ENCODE measurements around the gene CHSY1.

The CHSY1 gene

DNA sequence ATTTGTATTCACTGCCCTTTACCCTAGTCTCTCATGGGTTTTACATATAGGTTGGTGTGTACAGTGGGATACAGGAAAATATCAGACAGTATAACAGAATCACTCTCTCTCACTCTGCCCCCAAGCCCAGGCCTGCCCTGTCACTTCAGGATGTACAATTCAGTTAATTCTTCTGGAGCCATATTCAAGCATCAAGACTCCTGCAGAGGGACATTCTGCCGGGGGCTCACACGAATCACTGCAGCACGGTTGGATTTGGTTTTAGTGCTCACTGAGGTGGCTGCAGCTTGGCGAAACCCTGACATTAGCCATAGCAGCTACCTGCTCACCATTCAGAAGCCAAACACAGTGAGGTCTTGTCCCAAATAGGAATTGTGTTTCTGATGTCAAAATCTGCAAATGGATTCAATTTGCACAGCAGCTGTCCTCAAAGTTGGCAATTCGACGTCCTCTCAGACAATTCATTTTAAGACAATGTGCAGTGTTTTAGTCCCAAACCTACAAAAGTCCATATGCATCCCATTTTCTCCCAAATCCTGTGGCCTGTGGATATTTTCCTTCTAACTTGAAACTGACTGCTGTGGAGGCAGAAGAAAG is 82.9 kb downstream of the CHSY1 start:
- no peak for DNase-seq

- no peak for DNase-seq
Observed at GRCh38 chr15:101168463-101168824, 83.4 kb downstream of the CHSY1 start.

- peak; percentile 26 to 32 for DNase-seq
Observed at GRCh38 chr15:101167753-101168462, 83.9 kb downstream of the CHSY1 start.

DNA sequence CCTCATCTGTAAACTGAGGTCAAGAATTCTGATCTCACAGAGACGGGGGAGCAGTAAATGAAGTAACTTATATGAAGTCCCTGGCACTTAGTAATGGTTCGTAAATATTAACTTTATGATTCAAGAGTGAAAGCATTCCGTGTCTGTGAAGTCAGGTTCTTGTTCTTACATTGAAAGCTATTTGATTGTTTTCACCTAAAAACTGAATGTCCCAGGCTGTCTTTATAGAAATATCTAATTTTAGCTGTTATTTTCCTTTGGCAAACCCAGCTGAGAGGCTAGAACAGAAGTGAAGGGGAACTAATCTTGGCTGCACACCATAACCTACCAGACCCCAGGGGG is 84.5 kb downstream of the CHSY1 start:
- no peak for DNase-seq

DNA sequence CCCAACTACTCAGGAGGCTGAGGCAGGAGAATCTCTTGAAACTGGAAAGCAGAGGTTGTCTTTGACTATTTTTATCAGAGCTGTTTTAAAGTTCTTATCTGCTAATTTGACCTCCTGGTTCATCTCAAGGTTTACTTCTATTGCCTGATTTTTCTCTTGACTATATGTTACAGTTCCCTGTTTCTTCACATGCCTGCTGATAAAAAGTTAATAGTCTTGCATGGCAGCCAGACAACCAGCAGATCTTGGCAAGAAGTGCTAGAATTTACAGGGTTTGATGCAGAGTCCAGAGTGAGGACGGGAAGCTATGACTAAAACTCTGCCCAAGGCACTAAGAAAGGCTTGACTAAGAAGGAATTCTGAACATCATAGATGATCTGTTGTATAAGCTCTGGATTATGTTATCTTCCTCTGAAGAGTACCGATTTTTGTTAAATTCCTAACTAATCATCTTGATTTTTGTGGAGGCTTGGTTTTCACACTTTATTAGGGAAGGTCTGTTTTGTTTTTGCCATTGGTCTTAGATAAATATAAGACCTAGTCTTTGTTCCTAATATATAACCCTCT is 85.9 kb downstream of the CHSY1 start:
- no peak for DNase-seq

DNA sequence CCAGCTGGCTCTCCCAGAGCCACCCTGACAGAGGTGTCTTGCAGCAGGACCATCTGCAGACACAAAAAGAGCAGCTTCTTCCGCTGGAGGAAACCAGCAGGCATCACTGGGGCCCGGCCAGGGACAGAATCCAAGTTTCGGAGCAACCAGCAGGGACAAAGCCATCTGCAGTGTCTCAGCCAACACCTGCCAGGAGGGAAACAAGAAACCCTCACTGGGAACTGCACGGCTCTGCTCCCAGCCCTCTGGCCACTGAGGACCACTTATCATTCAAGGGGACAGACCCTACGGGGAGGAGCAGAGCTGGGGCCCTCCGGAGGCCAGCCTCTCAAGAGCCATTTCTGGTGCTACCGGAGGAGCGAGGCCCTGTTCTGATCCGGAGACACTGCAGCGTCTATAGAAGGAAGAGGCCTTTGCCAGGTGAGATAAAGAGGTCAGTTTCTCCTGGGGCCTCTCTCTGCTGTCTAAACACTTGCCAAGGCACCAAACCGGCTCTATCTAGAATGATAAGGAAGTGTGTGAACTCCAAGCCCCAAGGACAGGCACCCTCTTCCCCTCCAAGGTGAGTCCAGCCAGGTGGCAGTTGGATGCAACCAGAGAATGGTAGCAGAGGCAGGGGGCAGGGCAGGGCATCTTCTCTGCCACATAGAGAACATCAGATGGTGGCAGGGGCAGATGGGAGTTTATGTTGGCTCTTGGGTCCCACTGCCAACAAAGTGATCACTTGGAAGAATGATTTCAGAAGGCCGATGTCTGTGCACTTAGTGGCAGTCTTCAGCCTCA is 89.0 kb downstream of the CHSY1 start:
- no peak for DNase-seq

DNA sequence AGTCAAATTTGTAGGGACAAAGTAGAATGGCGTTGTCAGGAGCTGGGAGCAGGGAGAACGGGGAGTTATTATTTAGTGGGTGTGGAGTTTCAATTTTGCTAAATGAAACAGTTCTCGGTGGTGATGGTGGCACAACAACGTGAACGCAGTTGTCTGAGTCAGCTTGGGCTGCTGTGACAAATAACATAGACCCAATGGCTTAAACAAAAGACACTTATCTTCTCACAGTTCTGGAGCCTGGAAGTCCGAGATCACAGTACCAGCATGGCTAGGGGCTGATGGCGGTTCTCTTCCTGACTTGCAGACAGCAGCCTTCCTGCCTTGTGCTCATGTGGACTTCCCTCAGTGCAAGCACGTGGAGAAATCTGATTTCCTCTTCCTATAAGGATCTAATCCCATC is 90.2 kb downstream of the CHSY1 start:
- DNase-seq = no peak

GRCh38 chr15:101159936-101160815 is 91.7 kb downstream of the CHSY1 start:
- no peak for DNase-seq

DNA sequence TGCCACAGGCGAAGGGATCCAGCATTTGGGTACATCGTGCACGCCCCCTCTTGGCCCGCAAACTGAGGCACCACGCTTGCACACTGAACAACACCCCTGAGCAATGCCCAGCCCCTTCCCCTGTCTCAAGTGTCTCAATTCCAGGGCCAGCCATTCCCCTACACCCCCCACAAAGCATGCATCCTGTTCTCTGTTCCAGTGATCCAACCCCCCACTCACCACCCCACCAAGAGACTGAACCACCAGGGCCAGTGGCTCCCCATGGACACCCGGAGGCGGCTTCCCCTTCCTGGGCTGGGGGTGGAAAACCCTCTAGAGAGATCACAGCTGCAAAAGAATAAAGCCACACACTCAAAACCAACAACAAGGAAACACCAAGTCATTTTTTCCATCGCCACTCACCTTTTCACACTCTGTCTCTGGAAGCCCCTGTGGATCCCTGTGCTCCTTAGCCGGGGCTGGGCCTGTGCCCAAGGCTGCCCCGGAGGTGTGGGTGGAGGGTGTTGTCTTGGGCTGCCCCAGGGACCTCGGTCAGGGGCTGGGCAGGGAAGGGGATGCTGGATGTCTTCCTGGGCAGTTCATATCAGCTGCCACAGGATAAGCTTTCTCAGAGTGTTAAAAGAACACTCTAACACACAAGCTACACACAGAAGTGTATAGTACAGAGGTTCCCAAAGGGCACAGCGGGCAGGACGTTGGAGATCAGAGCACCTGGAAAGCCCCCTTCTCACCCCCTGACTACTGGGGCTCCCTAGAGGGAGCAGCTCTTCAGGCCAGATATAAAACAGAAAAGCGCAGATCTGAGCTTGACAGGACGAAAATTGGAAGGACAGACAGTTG is 92.5 kb downstream of the CHSY1 start:
- DNase-seq = no peak

GRCh38 chr15:101158166-101159095 is 93.4 kb downstream of the CHSY1 start:
- no peak for DNase-seq

DNA sequence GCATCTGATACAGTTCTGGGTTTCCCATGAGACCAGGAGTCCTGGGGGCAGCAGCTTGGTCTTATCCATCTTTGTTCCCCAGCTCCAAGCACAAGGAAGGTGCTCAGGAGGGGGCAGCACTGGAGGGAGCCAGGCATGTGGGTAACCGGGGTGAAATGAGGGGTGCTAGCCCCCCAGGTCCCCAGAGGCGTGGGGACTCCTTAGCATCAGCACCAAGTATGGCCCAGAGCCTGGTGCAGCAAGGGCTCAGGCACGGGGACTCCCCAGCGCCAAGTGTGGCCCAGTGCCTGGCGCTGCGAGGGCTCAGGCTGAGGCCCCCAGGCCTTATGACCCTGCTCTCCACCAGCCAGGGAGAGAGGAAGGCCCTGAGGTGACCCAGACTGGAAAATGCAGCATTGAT is 94.1 kb downstream of the CHSY1 start:
- DNase-seq = no peak

DNA sequence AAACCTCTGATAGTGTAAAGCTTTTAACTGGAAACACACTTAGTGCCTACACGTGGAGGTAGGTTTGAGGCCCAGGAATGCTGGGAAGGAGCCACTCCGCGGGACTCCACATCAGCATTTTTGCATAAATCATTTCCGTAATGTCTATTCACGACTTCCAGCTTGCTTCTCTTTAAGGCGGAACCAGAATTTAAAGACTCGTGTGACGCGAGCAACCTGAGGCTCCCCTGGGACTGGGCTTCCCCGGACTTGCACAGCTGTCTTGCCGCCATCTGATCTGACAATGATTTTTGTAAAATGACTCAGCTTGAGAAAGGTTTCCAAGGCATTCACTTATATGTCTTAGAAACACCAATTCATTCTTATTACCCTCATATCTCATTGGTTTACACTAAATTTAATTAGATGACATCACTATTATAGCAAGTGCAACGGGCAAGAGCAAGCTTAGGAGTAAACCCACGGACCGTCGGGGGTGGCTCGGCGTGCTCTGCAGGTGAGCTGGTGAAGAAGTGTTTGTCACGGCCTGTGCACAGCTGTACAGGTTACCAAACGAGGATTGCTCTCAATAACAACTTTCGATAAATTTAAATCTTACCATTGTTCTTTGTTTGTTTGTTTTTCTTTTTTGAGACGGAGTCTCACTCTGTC is 95.2 kb downstream of the CHSY1 start:
- DNase-seq = peak in 1 of 2 donors; percentile 58

DNA sequence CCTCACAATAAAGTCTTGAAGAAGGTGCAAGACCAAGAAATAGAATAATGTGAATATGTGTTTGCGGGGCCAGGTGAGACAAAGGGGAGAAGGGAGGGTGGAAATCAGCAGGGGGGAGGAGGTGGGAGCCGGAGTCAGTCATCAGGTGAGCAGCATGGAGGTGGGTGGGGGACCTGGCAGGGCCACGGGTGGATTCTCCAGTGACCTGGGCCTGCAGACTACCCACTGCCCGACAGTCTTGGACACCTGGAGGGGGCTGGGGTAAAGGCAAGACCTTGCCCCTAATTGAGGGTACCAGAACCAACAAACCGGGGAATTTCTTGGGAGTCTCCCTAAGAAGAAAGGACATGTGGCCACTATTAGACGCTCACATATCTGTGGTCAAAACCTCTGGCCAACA is 95.8 kb downstream of the CHSY1 start:
- no peak for DNase-seq

DNA sequence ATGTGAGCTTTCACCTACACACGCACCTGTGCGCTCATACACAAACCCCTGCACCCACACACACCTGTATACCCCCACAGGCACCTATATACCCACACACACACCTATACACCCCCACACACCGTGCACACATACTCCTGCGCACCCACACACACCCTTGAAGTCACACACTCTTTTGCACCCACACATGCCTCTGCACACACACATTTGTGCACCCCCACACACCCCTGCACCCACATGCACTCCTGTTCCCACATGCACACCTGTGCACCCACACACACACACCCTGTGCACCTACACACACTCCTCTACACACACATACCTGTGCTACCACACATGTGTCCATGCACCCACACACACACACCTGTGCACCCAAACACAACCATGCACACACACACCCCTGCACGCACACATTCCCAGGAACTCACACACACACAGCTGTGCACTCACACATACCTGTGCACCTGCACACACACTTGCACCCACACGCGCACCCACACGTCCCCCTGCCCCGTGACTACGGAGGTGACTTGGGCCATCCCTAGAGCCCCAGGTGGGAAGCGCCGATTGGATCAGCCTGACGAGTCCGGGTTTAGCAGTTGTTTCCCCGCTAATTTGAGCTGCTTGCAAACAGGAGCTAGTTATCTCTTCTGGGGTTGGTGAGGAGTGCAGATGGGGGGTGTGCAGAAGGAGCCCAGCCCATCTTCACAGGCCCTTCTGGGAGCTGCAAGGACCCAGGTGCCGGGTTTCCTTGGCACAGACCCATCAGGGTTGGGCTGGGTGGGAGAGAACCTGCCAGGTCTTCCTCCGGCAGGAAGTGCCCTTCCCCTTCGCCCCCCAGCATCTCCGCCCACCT is 97.8 kb downstream of the CHSY1 start:
- DNase-seq = no peak

- DNase-seq = peak in 1 of 2 donors; percentile 15
Observed at GRCh38 chr15:101152914-101153313, 98.9 kb downstream of the CHSY1 start.

GRCh38 chr15:101151288-101151687 is 100.6 kb downstream of the CHSY1 start:
- DNase-seq = no peak

DNA sequence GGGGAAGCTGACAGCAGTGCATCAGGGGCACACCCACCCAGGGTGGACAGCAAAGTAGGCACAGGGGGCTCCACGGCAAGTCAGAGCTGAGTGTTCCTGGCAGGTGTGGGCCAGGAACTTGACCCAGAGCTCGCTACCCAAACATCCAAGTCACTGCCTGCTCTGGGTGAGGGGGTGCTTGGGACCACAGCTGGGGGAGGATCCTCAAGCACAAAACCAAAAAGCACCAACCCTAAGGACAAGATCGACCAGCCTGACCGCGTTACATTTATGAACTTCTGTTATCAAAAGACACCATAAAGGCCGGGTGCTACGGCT is 101.2 kb downstream of the CHSY1 start:
- DNase-seq = no peak

GRCh38 chr15:101149864-101150722 is 101.8 kb downstream of the CHSY1 start:
- peak in 1 of 2 donors; percentile 31 for DNase-seq

All from CD4-positive, alpha-beta T cell treated with Interleukin-1 beta for 1 hour (primary cell).